NCI-H2196 treated with DMSO at 0.1 percent for 48 hours (cell line): Measurements from ENCODE around the gene SUGT1.
A peak's percentile ranks its signal among the peaks of the same experiment; 100 is the strongest.
"Not testable (repeated sequence)": the region's sequence is repeated elsewhere in the genome, so short reads cannot be mapped to it uniquely, and the experiment has no call there.

ENCODE experiments used
- DNase-seq: peaks from one replicate; lab custom pipeline; 2025; ENCODE audit not compliant: unreplicated experiment; lab: John Stamatoyannopoulos, UW

SUGT1 gene

DNA sequence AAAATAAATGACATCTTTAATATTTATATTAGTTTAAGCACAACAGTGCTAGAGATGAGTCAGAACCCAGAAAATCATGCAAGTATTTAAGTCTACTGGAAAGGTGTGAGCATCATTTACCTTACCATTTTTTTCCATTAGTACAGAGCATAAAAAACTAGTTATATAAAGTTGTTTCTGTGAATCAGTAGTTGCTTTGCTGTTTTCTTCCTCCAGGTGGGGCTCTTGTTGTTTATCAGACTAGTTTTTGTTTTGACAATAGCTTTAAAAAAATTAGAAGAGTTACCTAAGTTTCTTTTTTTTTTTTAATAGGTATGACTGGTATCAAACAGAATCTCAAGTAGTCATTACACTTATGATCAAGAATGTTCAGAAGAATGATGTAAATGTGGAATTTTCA lies 12.7 kb downstream of the SUGT1 start:
- peak; percentile 3 for DNase-seq

DNA sequence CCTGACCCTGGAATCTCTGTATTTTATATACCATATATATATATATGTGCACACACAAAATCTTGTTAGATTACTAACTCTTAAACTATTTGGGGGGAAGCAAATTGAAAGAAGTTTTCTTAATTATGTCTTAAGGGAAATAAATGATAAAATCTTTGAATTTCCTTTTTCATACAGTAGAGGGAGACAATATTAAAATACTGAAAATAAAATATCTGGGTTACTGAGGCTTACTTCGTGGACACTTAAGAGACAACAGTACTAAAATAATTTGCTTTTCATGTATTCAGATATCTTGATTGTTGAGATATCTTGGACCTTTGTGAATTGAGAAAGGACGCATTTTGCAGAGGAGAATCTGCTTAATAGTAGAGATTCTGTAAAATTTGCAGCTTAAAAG lies 17.0 kb downstream of the SUGT1 start:
- no peak for DNase-seq

DNA sequence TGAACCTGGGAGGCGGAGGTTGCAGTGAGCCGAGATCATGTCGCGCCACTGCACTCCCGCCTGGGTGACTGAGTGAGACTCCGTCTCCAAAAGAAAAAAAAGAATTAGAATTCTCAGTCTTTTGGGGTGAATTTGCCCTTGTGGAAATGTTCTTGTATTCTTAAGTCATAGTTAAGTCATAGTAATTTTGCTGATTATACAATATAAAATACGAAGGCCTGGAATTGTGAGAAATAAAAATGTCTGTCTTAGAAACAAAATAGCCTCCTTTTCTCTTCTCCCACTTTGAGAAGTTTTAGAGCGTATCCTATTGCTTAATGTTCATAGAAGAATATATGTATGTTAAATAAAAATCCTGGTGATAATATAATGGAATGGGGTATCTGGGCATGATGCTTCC lies 18.1 kb downstream of the SUGT1 start:
- DNase-seq, result no peak

DNA sequence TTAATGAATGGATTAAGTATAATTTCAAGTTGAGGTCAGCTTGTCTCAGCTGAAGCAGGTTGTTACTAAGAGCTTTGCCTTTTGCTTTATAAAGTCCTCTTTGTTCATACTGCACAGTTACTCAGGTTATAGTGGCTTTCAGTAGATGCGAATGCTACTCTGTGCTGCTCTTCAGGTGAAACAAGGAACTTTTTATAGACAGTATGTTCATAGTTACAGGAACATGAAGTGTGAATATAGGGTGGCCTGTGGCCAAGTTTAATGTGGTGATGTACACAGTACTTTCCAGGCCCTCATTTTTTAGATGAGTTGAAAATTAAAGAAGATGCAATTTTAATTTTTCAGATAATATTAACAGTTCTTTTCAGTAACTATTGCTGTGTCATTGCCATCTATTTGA lies 20.8 kb downstream of the SUGT1 start:
- no peak for DNase-seq

DNA sequence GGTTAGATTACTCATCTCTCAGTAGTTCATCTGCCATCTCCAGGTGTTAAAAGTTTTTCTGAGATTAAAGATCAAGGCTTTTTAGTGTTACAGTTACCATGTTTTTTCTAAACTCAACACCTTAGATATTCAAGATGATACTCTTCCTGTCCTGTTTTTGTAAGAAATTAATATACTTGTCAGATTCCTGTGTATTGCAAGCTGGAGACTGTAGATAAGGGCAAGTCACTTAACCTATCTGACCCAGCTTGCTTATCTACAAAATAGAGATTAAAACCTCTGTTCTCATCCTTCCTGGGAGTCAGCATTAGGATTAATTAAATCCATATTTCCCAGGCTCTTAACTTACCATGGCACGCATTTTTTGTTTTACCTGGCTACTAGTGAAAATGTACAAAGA lies 25.2 kb downstream of the SUGT1 start:
- DNase-seq, result no peak

DNA sequence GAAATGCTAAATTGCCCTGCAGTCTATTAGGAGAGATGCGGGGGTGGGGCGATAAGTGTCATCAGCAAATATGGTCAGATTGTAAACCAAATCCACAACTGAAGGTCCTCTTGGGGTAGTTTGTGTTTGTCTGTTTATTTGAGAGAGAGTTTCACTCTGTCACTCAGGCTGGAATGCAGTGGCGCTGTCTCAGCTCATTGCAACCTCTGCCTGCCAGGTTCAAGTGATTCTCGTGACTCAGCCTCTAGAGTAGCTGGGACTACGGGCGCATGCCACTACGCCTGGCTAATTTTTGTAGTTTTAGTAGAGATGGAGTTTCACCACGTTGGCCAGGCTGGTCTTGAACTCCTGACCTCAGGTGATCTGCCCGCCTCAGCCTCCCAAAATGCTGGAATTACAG lies 33.2 kb downstream of the SUGT1 start:
- not testable (repeated sequence) for DNase-seq

DNA sequence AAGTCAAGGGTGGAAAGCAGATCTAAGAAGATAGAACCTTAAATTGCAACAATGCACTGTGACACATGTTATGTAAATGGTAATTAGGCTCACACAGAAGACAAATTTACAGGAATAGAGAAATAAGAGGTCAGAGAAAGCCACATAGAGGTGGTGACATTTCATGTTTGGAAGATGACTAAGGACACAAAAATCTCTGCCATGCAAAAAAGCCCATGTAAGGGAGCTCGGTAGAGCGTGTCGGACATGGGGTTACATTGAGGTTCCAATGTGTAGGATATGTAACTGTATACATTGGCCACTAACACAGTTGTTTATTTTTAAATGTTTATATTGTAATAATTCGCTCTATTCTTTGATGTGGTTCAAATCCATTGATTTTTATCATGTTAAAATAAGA lies 33.7 kb downstream of the SUGT1 start:
- no peak for DNase-seq

DNA sequence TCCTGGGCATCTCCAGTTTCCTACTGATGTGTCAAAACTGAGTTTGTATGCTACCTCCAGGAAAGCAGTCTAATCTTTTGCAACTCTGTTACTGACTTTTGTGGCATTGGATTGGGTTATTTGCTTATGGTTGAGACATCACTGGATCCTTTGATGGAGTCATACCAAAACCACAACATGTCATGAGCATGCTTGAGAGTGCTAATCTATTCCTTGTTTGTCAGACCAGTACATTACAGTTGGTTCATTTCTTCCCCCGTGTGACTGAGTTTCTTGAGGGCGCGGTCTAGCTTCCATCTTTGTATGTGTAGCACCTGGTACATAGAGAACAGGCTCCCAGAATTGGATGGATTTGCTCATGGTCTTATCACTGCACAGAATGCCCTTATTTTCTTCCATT lies 43.2 kb downstream of the SUGT1 start:
- DNase-seq, result no peak

DNA sequence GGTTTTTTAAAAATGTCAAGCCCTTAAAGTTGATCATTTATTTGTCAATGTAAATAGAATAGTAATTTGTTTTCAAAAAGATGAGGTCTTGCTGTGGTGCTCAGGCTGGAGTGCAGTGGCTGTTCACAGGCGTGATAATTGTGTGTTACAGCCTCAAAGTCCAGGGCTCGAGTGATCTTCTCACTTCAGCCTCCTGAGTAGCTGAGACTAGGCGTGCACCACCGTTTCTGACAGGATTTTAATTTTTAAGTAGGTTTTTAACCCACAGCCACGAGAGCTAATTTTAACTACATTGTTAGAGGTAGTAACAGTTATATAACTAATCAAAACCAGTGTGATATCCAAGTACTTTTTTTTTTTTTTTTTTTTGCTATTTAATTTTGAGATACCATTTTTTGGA lies 43.9 kb downstream of the SUGT1 start:
- DNase-seq, result no peak

DNA sequence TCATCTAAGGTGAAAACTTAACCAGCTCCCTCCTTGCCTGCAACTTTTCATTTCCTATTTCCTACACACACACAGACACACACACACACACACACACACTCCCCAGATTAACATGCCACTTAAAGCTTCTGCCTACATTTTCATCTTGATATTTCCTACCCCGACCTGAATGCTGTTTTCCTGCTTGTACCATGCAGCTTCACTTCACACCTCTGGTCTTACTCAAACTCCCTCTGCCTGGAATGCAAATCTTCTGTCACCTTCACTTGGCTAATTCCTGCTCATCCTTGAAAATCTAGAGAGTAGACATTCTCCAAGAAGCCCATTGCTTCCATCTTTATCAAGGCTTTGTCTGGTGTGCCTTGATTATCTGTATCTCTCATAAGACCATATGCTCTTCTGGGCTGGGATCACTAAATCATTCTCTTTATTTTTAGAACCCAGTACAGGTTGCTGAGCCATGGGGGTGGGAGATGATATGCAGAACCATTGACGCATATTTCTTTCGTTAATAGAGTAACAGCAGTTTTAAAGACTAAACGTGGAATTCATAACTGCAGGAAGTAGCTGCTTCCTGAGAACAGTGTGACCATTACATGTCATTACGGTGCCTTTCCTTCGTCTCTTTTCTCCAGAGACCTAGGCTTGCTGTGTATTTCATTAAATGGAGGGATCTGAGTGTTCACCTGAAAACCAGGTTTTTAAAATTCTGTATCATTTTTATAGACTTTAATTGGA lies 49.3 kb downstream of the SUGT1 start:
- DNase-seq, result no peak

DNA sequence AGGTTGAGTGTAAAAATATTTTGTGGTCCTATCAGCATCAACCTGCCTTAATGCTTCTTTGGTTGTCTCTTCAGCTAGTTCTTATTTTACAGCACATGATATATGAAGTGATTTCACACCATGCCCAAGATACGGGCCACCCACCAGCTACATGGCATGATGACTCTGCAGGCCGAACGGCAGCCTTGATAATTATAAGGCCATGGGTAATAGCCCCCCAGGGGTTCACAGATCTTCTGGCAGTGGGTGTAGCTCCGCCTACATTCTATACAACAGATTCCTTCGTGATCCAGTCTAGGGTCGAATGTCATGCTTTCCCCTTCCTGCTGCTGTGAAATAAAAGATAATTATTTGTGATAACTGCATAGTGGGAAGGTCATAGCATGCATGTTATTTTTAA lies 50.8 kb downstream of the SUGT1 start:
- DNase-seq, result no peak

DNA sequence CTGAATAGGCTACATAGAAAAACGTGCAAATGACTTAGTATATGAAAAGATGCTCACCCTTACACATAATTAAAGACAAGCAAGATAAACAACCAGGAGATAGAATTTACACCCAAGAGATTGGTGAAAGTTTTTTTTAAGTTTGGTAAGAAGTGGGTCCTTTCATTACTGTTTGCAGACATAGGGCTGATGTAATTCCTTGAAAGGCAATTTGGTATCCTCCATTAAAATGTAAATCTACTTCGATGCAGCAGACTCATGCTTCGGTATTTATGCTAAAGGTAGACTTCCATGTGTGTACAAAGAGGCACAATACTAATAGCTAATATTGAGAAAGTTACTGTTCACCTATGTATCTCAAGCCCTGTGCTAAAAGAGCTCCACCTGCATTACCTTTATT lies 53.4 kb downstream of the SUGT1 start:
- DNase-seq, result no peak

DNA sequence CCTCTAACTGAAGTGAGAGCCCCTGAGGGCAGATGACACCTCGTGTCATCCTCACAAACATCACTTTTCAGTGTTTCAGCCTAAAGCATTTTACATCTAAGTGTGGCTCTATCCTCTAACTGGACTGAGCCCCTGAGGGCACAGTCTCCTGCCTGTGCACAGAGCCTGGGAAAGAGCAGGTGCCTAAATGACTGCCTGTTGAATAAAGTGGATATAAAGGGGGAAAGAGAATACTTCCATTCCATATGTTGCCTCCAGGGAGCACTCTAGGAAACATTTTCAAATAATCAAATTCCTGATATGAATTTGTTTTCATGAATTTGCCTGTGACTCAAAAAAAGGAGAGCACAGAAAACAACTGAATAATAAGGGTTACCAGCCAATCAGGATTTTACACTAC lies 54.7 kb downstream of the SUGT1 start:
- no peak for DNase-seq

DNA sequence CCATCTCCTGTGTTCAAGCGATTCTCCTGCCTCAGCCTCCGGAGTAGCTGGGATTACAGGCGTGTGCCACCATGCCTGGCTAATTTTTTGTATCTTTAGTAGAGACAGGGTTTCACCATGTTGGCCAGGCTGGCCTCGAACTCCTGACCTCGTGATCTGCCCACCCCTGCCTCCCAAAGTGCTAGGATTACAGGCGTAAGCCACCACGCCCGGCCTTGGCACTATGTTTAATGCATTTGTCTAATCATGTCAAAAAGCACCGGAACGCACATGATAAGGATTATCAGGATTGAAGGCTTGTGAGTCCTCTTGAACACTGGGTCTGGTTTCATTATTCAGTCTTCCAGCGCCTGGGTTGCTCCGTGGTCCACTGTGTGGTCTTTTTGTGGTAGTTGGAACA lies 55.6 kb downstream of the SUGT1 start:
- not testable (repeated sequence) for DNase-seq

DNA sequence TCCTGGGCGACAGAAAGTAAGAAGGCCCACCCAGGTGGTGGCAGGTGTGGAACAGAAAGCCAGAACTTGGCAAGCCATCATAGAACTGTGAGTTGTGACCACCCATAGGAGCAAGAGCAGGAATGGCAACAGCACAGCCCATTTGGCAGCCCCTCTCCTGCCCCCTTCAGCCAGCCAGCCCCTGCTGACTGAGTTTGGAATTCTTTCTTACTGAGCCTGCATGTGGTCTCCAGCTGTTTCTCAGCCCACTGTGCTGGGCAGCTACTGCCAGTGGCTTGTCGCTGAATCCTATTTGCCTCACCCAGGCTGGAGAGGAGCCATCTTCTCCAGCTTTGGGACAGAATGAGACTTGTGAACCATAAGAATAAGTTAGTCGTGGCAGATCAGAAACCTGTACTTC lies 58.6 kb downstream of the SUGT1 start:
- no peak for DNase-seq

DNA sequence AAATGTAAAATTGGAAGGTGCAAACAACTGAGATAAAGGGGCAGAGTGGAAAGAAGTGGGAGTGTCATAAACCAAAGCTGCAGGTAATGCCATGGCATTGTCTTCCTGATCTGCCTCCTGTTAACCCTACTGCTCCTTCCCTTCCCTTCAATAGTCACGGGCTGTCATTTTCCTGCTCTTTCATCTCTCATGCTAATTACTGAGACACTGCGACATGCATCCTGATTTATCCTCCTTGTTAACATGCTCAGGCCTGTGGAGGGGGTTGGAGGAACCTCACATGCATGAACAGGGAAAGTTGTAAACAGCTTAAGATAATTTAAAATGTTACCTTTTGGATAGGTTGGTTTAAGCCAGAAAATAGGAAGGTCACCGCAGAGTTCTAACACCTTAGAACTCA lies 59.7 kb downstream of the SUGT1 start:
- no peak for DNase-seq

DNA sequence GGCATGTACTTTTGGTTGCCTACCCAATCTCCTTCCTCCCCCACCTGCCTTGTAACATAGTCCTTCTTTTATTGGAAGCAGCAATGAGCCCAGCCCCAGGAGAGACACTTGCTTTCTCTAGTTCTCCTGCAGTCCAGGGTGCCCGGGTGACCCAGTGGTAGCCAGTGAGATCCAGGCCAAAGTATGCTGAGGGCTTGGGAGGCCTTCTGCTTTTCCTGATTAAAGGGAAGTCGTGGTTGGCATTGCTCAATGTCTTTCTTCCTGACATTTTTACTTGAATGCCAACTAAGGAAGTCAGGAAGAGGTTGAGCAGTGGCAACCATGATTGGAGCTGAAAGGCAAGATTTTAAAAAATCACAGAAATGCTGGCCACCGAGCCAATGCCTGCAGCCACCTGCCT lies 61.3 kb downstream of the SUGT1 start:
- no peak for DNase-seq

DNA sequence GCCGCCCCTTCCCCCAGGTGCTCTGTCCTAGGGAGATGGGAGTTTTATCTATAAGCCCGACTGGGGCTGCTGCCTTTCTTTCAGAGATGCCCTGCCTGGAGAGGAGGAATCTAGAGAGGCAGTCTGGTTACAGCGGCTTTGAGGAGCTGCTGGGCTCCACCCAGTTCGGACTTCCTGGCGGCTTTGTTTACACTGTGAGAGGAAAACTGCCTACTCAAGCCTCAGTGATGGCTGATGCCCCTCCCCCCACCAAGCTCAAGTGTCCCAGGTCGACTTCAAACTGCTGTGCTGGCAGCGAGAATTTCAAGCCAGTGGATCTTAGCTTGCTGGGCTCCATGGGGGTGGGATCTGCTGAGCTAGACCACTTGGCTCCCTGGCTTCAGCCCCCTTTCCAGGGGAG lies 68.3 kb downstream of the SUGT1 start:
- not testable (repeated sequence) for DNase-seq

DNA sequence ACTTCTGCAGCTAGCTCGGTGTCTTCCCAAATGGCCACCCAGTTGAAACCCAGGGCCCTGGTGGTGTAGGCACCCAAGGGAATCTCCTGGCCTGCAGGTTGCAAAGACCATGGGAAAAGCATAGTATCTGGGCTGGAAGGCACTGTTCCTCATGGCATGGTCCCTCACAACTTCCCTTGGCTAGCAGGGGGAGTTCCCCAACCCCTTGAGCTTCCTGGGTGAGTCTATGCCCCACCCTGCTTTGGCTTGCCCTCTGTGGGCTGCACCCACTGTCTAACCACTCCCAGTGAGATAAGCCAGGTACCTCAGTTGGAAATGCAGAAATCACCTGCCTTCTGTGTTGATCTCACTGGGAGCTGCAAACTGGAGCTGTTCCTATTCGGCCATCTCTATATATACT lies 68.7 kb downstream of the SUGT1 start:
- DNase-seq, result not testable (repeated sequence)

DNA sequence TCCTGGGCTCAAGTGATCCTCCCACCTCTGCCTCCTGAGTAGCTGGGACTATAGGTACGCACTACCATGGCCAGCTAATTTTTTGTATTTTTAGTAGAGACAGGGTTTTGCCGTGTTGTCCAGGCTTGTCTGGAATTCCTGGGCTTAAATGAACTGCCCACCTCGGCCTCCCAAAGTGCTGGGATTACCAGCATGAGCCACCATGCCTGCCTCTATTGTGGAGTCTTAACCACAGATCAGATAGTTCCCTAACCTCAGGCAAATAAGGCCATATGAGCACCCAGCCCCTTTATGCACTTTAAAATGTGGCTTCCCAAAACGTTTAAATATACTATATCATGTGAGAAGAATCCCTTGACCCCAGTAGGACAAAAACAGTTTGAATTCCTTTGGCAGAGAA lies 70.5 kb downstream of the SUGT1 start:
- no peak for DNase-seq

DNA sequence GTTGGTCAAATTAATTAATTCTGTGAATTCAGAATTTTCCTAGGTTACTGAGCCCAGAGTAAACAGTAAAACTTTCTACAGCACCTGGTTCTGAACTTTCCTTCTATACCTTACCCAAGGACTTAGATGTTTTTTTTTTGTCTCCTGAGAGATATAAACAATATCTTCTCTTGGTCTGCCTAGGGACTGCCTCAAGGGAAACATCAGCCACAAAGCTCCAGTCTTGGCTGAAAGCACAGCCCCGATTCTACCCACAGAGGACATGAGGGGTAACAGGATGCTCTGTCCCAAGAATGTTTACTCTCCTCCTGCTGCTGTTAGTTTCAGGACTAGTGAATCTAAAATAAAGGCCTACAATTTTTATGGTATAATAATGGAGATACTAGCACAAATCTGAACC lies 72.7 kb downstream of the SUGT1 start:
- no peak for DNase-seq

DNA sequence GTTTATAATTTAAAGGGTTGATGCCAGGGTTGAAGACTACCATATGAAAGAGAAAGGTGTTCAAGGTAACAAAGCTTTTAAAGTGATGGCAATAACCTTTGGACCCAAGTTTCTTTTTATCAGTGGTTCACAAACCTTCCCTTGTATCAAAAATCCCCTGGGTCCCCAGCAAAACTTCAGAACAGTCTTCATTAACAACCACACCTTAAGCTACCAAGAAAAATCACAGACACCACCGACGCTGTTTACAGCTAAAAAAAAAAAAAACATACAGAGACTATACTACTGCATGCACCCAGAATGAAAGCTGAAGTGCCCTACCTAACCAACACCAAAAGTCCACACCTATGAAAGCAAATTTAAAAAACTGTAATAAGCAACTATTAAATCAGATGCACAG lies 73.6 kb downstream of the SUGT1 start:
- no peak for DNase-seq

DNA sequence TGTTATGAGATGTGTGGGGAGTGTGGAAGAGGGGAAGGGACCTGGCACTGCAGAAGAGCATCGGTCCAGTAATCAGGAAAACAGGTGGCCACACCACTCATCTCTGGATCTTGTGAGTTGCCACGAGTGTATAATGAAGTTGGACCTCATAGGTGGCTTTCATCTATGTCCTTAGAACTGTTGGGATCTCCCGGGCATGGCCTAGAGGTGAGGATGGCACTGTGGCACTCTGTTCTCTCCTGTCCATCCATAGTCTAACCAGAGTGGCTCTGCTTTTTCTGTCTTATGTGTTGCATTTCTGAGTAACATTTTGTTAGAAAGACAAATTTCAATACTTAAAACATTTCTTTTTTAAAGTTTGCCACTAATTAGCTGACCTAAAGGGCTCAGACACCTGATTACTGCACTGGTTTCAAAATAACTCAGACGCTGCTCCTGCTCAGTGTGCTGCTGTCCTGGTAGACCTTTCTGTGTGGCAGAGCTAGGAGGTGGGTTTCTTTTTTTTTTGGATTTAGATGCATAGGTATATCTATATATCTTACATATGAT lies 81.5 kb downstream of the SUGT1 start:
- no peak for DNase-seq
